Ovary (tissue), 3 donors: ENCODE measurements around the gene PTPN7.

Experiments used
- CTCF ChIP-seq, 3 donors: fragments of 450-650 bp in 2 of 3; fragments of 200-600 bp in 1 of 3; IDR thresholded peaks; one replicate each; pipeline versions ENCODE4 v1.5.1 to v1.8.0; 2016 to 2022; ENCODE audit warnings: antibody characterized with exemption in 3 of 3, mild to moderate bottlenecking in 1 of 3
- POLR2A ChIP-seq: fragments of 450-650 bp; IDR thresholded peaks from one replicate; pipeline ENCODE4 v1.6.1; 2017; ENCODE audit warnings: antibody characterized with exemption, mild to moderate bottlenecking, moderate library complexity
- donor health status: DM: no; HTN: no; CAD: no.

- TF ChIP-seq POLR2A (no peak), CTCF (IDR thresholded peaks at IDR 0.05) (no peak)
Measured at GRCh38 chr1:202160377-202160940, at the start of gene PTPN7.
